NCI-H1092 treated with DMSO at 0.1 percent for 48 hours (cell line): Measurements from ENCODE around the gene PARD3B.

Experiments used
- DNase-seq: peaks from one replicate; lab custom pipeline; 2025; lab: John Stamatoyannopoulos, UW

The PARD3B gene

DNA sequence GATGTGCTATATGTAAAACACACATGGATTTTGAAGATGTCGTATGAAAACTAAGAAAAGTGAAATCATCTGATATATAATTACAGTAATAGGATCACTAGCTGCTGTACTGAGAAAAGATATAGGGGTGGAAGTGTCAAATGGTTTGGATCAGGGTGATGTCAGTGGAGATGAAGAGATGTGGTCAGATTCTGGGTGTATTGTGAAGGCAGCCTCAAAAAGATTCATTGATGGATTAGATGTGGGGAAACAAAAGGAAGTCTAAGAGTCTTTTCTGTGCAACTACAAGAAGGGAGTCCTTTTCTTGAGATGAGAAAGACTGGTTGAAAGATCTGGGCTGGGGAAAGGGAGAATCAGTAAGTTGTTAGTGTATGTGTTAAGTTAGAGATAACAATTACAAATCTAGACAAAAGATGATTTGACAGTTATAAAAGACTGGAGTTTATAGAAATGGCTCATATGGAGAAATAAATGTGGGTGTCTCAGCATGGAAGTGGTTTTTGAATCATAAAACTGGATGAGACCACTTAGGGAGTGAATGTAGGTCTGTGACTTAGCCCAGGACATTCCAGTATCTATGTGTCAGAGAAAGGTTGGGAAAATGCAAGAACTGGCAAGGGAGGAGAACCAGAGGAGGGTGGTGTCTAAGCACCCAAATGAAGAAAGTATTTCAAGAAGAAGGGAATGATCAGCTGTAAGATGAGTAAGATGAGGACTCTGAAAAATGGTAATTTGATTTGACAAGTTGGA is 347.4 kb downstream of the PARD3B start:
- DNase-seq: no peak

DNA sequence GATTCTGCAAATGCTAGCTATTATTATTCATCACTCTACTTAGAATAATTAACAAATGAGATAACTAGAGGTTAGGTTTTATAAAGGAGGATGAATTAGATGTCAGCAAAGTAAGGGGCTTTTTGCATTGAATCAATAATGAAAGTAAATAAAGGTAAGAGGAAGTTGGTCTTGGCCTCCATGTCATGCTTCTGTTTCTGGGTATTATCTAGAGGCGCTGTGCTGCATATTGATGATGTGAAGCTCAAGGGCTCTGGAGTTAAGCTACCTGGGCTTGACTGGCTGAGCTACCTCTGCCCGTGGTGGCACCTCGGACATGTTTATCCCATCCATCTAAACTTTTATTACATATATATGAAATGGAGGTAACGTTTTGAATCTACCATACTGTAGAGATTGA is 350.9 kb downstream of the PARD3B start:
- DNase-seq: no peak

DNA sequence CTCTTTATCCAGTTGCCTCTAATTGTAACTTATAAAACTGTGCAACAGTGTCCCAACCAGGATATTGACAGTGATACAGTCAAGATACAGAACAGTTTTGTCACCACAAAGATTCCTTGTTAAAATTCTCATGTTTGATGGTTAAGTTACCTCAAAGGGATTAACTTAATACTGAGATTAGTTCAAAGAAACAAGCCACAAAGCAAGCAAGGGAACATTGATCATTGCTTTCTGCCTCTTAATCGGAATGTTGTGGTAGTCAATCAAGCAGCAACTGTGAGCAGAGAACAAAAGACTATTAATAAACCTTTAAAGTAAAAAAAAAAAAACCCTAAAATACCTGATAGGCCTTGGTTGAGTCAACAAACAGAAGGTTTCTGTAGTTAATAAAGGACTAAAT is 352.3 kb downstream of the PARD3B start:
- no peak for DNase-seq

DNA sequence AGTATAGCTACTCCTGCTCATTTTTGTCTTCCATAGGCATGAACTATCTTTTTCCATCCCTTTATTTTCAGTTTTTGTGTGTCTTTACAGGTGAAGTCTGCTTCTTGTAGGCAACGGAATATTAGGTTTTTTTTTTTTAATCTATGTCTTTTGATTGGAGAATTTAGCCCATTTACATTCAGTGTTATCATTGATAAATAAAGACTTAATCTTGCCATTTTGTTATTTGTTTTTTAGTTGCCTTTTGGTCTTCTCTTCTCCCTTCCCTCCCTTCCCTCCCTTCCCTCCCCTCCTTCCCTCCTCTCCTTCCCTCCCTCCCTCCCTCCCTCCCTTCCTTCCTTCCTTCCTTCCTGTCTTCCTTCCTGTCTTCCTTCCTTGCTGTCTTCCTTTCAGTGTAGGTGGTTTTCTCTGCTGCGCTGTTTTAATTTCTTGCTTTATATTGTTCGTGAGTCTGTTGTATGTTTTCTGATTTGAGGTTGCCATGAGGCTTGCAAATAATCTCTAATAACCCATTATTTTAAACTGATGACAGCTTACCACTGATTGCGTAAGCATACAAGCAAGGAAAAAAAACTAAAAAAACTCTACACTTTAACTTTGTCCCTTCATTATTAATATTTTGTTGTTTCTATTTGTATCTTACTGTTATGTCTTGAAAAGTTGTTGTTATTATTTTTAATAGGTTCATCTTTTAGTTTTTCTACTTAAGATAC is 353.8 kb downstream of the PARD3B start:
- DNase-seq: no peak

DNA sequence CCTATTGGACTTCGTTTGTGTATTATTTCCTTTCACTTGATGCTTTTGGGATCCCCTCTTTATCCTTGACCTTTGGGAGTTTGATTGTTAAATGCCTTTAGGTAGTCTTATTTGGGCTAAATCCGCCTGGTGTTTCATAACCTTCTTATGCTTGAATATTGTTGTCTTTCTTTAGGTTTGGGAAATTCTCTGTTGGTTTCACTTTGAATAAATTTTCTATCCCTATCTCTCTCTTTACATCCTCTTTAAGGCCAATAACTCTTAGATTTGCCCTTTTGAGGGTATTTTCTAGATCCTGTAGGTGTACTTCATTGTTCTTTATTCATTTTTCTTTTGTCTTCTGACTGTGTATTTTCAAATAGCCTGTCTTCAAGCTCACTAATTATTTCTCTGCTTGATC is 354.7 kb downstream of the PARD3B start:
- DNase-seq: no peak

DNA sequence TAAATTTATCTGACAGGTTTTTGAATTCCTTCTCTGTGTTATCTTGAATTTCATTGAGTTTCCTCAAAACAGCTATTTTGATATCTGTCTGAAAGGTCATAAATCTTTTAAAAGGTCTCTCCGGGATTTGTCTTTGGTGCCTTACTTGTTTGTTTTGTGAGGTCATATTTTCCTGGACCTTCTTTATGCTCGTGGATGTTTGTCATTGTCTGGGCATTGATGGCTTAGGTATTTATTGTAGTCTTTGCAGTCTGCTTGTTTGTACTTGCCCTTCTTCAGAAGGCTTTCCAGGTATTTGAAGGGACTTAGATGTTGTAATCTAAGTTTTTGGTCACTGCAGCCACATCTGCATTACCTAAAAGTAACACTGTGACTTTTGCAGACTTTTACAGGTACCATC is 355.2 kb downstream of the PARD3B start:
- DNase-seq: no peak

DNA sequence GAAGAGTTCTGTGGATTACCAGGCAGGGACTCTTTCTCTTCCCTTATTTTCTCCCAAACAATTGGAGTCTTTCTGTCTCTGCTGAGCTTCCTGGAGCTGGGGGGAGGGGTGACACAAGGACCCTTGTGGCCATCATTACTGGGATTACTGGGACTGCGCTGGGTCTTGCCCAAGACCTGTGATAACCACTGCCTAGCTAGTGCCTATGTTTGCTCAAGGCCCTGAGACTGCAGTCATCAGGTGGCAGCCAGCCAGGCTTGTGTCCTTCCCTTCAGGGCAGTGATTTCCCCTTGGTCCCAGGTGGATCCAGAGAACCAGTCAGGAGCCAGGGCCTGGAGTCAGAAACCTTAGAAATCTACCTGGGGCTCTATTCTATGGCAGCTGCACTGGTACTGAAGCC is 355.6 kb downstream of the PARD3B start:
- DNase-seq: no peak

DNA sequence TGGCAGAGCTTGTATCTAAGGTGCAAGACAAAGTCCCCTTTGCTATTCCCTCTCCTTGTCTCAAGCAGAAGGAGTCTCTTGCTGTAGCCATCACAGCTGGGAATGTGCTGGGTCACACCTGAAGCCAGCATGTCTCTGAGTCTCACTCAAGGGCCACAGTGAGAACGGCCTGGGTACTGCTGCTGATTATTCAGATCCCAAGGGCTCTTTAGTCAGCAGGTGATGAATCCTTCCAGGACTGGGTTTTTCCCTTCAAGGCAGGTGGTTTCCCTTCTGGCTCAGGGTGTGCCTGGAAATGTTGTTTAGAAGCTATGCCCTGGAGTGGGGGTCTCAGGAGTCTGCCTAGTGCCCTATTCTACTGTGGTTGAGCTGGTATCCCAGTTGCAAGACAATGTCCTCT is 356.3 kb downstream of the PARD3B start:
- DNase-seq: no peak

DNA sequence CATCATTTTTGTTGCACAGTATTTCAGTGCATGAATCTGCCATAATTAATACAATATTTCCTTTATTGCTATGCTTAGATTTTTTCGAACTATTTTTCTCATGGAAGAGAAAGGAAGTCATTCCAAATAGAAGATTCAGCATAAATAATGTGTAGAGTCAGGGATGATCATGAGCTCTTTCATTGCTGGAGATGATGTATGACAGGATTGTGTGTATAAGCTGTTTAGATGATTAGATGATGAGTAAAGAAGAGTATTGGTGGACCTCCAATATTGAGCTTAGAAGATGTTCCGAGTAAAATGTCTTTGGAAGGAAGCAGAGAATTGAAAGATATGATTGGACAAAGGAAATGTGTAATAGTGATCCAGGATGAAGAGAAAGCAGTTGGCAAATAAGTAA is 364.5 kb downstream of the PARD3B start:
- DNase-seq: no peak

DNA sequence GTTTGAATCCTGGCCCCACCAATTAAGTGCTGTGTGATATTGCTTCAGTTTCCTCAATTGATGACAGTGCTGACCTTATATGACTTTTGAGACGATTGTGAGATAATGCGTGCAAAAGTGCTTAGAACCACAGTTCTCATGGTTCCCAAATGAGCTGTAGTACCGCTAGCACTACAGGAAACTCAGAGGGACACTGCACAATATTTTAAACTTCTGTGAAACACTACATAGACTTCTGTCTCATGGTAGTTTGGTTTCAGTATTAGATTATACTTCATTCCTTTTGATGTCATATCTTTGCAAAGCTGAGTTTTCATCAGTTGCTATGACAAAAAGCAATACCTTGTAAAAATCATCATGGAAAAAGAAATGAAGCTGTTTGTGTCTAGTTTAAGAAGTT is 368.0 kb downstream of the PARD3B start:
- no peak for DNase-seq

DNA sequence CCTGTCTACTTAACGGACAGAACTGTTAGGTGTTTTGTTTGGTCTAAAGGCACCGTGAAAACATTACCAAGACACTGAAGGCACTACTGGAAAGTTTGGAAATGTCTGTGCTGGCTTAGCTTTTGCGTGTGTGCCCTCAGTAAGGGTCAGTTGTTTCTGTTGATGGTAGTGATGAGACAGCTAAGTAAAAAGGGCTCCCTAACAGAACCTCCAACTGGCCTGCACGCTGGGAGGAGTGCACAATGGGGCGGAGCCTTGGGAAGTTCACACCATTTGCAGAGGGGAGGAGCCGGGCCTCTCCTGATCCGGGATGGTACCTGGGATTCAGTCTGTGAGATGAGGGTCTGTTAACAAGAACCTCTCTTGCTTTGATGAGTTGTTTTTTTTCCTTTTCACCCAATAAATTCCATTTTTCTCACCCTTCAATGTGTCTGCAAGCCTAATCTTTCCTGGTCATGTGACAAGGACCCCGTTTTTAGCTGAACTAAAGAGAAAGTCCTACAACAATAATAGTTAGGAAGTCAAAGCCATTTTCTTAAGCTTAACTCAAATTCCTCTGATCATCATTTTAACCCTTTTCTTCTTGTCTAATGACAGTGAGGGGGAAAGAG is 368.7 kb downstream of the PARD3B start:
- DNase-seq: no peak

DNA sequence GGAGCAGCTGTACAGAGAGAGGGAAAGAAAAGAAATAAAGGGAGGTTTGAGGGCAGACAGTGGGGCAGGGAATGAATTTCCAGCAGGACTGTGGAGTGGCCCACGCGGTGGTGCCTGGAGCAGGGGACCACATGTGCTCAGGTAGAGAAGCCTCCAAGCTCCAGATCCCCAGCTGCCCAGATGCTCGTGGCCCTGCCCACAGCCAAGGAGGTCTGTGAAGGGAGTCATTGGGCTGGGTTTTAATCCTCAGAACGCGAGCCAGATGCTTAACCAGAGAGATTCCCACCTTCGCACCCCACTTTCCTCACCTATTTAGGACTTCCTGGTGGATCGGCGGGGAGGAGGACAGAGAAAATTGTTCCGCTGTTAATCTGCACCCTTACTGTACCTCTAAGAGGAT is 369.4 kb downstream of the PARD3B start:
- no peak for DNase-seq

DNA sequence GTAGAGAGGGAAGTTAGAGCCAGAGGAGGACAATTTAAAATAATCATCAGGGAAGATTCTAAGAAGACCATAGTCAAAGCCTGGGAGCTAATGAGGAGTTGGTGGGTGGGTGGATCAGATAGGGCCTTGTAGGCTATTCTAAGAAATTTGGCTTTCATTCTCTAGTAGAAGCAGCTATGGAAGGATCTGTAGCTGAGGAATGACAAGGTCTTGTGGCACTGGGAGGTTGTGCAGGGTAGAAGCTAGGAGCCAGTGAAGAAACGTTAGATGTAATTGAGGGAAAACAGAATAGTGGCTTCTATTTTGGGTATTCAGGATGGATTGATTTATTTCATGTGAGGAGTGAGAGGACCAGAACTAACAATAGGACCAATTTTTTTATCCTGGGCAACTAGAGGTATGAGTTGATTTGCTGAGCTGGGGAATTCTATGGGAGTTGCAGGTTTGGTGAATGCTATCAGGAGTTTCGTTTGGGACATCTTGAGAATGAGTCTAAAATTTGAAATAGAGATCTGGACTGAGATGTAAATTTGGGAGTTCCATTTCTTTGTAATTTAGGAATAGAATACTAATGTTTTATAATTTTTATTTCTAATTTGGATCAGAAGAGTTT is 371.9 kb downstream of the PARD3B start:
- no peak for DNase-seq

DNA sequence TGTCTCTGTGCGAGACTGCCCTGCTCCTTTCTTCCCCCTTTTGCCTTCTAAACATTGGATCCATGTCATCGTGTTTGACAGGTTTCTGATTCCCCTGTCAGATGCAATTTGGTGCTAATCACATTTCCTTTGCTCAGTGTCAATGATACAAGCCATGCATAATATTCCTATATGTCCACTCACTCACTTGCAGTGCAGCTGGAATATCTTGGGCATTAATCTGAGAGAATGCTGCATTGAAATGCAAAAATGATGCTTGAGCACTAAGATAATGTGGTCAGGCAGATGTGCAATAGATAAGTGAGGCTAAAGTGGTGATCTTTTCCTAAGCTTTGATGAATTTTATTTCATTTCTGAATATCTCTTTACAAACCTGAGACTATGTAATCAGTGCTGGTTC is 375.5 kb downstream of the PARD3B start:
- no peak for DNase-seq

DNA sequence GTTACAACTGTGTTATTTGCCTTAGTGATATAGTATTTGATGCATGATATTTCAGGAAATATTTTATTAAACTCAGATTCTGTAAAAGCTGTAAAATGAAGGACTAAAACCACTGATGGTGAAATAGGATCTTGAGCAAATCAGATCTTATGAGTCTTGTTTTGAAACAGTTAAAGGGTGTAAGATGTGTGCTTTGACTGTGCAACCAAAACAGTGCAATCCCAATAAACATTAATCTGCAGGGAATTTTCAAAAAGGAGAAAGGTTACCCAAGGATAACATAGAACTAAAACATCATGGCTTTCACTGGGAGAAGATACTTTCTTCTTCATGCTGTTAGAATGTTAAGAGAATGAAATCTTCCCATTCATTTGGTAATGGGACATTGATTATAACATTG is 378.7 kb downstream of the PARD3B start:
- DNase-seq: no peak

DNA sequence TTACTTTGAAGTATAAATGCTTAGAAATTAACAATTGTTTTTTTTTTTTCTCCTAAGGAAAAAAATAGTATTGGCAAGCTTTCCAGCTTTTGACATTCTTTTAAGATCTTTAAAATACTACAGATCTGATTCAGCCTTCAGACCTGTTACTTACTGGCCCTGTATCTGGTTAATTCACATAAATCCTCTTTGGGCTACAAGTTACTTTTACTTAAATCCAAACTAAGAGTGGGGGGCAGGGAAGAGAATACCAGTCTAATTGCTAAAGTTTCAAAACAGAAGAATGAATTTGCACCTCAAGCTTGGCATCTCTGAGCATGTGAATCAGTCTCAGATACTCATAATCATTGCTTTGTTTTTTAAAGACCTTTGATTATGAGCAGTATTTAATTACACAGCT is 386.3 kb downstream of the PARD3B start:
- no peak for DNase-seq

DNA sequence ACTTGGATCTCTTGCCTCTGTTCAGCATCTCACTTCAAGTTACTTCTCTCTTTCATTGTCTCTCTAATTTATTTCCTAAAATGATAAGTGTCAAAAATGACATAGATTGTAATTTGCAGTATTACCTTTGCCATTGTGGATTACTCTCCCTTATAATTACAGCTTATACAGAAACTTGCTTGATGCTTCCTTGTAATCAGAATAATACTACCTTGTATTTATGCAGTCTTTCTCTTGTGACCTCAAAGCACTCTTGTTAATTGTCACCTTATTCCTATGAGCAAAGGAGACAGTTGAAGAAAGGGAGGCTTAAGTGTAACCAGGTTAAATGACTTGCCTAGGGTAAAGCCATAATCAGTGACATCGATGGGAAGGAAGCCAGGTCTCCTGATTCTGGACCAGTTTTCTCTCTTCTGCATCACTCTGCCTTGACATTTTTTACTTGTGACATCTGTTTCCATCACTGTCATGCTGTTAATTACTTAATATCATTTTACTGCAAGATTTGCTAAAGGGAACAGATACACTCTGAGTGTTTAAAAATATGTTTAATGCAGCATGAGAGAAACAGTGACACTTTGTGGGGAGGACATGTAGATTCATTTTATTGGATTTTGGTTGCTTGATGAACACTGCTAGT is 388.6 kb downstream of the PARD3B start:
- no peak for DNase-seq

DNA sequence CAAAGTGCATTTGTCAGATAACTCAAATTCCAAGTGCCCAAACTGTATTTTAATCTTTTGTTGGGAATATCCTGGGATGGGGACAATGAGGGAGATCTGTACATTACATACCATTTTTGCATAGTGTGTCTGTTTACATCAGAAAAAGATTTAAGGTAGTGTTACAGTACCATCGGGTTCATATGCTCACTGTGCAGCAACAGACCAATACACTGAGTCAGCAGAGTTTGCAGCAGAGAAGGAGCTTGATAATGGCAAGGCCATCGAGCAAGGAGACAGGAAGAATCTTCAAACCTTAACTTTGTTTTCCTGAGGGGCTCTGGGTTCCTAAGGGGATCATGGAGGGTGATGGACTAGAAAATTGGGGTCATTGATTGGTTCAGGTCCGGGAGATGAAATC is 399.7 kb downstream of the PARD3B start:
- DNase-seq: no peak

DNA sequence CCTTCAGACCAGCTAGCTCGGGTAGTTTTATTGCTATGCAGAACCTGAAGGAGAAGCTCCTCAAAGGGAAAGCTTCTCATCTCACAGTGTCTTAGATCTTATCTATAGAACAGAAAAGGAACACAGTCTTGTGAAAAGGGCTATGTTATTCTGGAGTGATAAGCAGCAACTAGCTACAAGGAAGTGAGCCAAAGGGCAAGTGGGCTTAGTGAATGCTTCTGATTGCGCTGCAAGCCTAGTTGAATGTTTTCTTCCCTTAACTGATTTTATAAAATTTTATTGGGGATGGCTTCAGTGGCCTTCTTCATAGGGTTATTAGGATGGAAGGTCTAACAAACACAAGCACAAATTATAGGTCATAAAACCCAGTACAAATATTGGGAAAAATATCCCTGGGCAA is 400.1 kb downstream of the PARD3B start:
- no peak for DNase-seq

DNA sequence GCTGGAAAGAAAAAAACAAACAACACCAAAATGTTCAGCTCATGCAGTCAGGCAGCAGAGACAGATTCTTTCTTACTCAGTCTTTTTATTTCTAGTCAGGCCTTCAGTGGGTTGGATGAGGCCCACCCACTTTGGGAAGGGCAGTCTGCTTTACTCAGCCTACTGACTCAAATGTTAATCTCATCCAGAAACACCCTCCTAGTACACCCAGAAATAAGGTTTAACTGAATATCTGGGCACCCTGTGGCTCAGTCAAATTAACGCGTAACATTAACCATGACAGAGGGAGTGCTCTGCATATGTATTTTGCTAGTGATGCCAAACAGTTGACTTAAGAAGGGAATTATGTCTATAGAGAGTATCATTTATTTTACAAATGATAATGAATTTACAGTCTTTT is 401.6 kb downstream of the PARD3B start:
- DNase-seq: no peak

DNA sequence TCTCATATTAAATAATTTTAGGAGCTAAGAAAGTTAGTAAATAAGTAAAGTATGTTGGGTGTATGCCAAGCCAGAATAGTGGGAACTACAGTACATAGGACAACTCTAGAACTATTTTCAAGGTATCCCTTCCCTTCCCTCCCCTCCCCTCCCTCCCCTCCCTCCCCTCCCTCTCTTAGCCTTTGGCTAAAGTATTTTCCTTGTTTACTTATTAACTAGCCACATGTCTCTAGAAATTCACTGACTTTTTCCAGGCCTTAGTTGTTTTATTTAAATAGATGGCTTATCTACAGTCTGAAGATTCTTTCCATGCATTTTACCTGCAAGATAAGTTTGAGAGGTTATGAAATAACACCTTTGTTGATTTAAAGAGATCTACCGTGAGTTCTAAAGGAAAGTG is 402.1 kb downstream of the PARD3B start:
- no peak for DNase-seq

DNA sequence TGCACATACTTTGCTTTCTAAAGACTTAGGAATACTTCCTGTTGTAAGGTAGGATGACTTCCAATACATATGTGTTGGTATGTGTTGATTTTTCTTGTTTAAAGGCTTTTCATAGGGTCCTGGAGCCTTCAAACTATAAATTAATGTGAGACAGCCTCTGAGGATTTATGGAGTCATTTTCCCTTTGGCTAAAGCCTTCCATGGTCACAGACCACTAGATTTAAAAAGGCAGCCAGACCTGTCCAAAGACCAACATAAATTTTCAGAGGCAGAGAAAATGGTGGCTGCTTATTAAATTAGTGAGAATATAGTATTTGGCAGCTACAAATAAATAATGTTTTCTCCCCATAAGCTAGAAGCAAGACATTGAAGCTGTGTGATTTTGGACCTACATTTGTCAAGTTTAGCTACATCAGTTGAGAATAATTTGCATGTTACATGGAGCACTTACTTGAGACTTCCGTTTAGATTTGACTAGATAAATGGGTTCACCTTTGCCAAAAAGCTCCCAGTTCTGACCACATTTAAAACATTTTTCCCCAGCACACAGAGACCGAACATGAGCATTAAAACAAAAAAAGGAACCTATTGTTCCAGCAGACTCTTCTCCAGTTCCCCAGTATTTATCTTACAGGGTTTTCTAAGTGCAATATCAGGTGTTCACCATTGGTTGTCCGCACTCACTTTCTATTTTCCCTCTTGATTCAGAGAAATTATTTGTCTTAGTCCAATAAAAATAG is 402.9 kb downstream of the PARD3B start:
- DNase-seq: no peak
